Measurements from ENCODE around the gene PTN. TPM values are rescaled to one million over a fixed set of nuclear protein-coding genes. Genes with fewer than 3 reads are reported as not detected.

PTN gene
- polyA plus RNA-seq, 1 experiment = 168 TPM

- POLR2A ChIA-PET = no interaction called here
- DNase-seq (ENCODE audit: low read depth, low spot score) = no peak
- no peak for TF ChIP-seq CTCF (IDR thresholded peaks at IDR 0.05; ENCODE audit: low read depth, low read length)
- Histone ChIP-seq H3K9me3 (ENCODE audit: control insufficient read depth, insufficient read depth, low read length) (no peaks in the 10 kb centered on the region), H3K27ac (ENCODE audit: low read depth, low read length) (no peak overlapping the region), H3K27me3 (ENCODE audit: control insufficient read depth, insufficient read depth, low read length) (no peaks in the 10 kb centered on the region), H3K4me3 (ENCODE audit: low read depth, low read length) (no peak overlapping the region)
- CTCF ChIA-PET = no interaction called here
Measured at GRCh38 chr7:137213744-137214143, 129.8 kb downstream of the PTN start.

GRCh38 chr7:137209151-137209817, 134.2 kb downstream of the PTN start:
- H3K27ac ChIP-seq (ENCODE audit: low read depth, low read length) = no peak overlapping the region
- ChIA-PET CTCF (no interaction called here), POLR2A (no interaction called here)
- no peaks in the 10 kb centered on the region for H3K9me3 ChIP-seq (ENCODE audit: control insufficient read depth, insufficient read depth, low read length)
- no peak for TF ChIP-seq CTCF (IDR thresholded peaks at IDR 0.05; ENCODE audit: low read depth, low read length)
- no peak for DNase-seq (ENCODE audit: low read depth, low spot score)
- H3K27me3 ChIP-seq (ENCODE audit: control insufficient read depth, insufficient read depth, low read length) = no peaks in the 10 kb centered on the region
- no peak overlapping the region for H3K4me3 ChIP-seq (ENCODE audit: low read depth, low read length)

- no peak for DNase-seq (ENCODE audit: low read depth, low spot score)
- TF ChIP-seq CTCF (IDR thresholded peaks at IDR 0.05; ENCODE audit: low read depth, low read length) = no peak
- no peaks in the 10 kb centered on the region for H3K27me3 ChIP-seq (ENCODE audit: control insufficient read depth, insufficient read depth, low read length)
- H3K9me3 ChIP-seq (ENCODE audit: control insufficient read depth, insufficient read depth, low read length) = no peaks in the 10 kb centered on the region
- no peak overlapping the region for H3K4me3 ChIP-seq (ENCODE audit: low read depth, low read length)
- ChIA-PET CTCF (no interaction called here), POLR2A (no interaction called here)
- no peak overlapping the region for H3K27ac ChIP-seq (ENCODE audit: low read depth, low read length)
Measured at GRCh38 chr7:137206770-137207169, 136.8 kb downstream of the PTN start.

- no peak overlapping the region for H3K4me3 ChIP-seq (ENCODE audit: low read depth, low read length)
- no peaks in the 10 kb centered on the region for H3K9me3 ChIP-seq (ENCODE audit: control insufficient read depth, insufficient read depth, low read length)
- DNase-seq (ENCODE audit: low read depth, low spot score) = no peak
- H3K27me3 ChIP-seq (ENCODE audit: control insufficient read depth, insufficient read depth, low read length) = no peaks in the 10 kb centered on the region
- ChIA-PET CTCF (no interaction called here), POLR2A (no interaction called here)
- TF ChIP-seq CTCF (IDR thresholded peaks at IDR 0.05; ENCODE audit: low read depth, low read length) = no peak
- no peak overlapping the region for H3K27ac ChIP-seq (ENCODE audit: low read depth, low read length)
Measured at GRCh38 chr7:137204246-137204645, 139.3 kb downstream of the PTN start.

GRCh38 chr7:137203351-137203750, 140.2 kb downstream of the PTN start:
- TF ChIP-seq CTCF (IDR thresholded peaks at IDR 0.05; ENCODE audit: low read depth, low read length) = no peak
- H3K9me3 ChIP-seq (ENCODE audit: control insufficient read depth, insufficient read depth, low read length) = no peaks in the 10 kb centered on the region
- H3K4me3 ChIP-seq (ENCODE audit: low read depth, low read length) = no peak overlapping the region
- H3K27me3 ChIP-seq (ENCODE audit: control insufficient read depth, insufficient read depth, low read length) = no peaks in the 10 kb centered on the region
- H3K27ac ChIP-seq (ENCODE audit: low read depth, low read length) = no peak overlapping the region
- DNase-seq (ENCODE audit: low read depth, low spot score) = no peak
- ChIA-PET CTCF (no interaction called here), POLR2A (no interaction called here)

Measured in AG04450 (cell line).